ENCODE results near the gene UAP1L1.

- TF ChIP-seq ELK1 (IDR thresholded peaks at IDR 0.05; ENCODE audit: borderline replicate concordance, low read depth, low read length), result no peak
- no peak for TF ChIP-seq CTCF (conservative IDR thresholded peaks at IDR 0.05; ENCODE audit: low read depth, low read length)
- no peak for TF ChIP-seq POLR2A (IDR thresholded peaks at IDR 0.05; ENCODE audit: low read depth, low read length)
- no peak for TF ChIP-seq MXI1 (IDR thresholded peaks at IDR 0.05; ENCODE audit: borderline replicate concordance, low read depth, low read length)
- no peak for TF ChIP-seq RAD21 (IDR thresholded peaks at IDR 0.05; ENCODE audit: low read length)
These were observed 21.9 kb downstream of the UAP1L1 start for GRCh38 chr9:137099231-137099630.
